Nephron progenitor cell (in vitro differentiated cells): Measurements from ENCODE around the gene PCNT.
A peak's percentile ranks its signal among the peaks of the same experiment; 100 is the strongest.

Experiments
- DNase-seq: peaks from one replicate; pipeline ENCODE4 v3.0.0; 2021
- H3K27ac Mint-ChIP-seq: 2 replicates; pipeline ENCODE4 v1.8.0; 2021; ENCODE audit warnings: mild to moderate bottlenecking, moderate library complexity, mixed read lengths
- H3K27me3 Mint-ChIP-seq: 2 replicates; pipeline ENCODE4 v1.8.0; 2021; ENCODE audit warnings: mild to moderate bottlenecking, low read depth, mixed read lengths; ENCODE audit not compliant: poor library complexity
- H3K36me3 Mint-ChIP-seq: 2 replicates; pipeline ENCODE4 v1.8.0; 2021; ENCODE audit warnings: low read depth, mixed read lengths
- H3K4me1 Mint-ChIP-seq: 2 replicates; pipeline ENCODE4 v1.8.0; 2021; ENCODE audit warnings: mixed read lengths
- H3K4me3 Mint-ChIP-seq: 2 replicates; pipeline ENCODE4 v1.8.0; 2021; ENCODE audit warnings: mild to moderate bottlenecking, moderate library complexity, mixed read lengths
- H3K9me3 Mint-ChIP-seq: 2 replicates; pipeline ENCODE4 v1.8.0; 2021; ENCODE audit warnings: mild to moderate bottlenecking, moderate library complexity, mixed read lengths
- CTCF ChIP-seq: fragments of 200-600 bp; sonication (generic); IDR thresholded peaks from 2 replicates; pipeline ENCODE4 v1.5.0; 2021; ENCODE audit warnings: antibody characterized with exemption

Gene PCNT

GRCh38 chr21:46345861-46346260 is 21.9 kb downstream of the PCNT start:
- H3K4me3 Mint-ChIP-seq, result no peak overlapping the region

GRCh38 chr21:46346296-46347202 is 22.6 kb downstream of the PCNT start:
- H3K36me3 Mint-ChIP-seq, result peaks cover 52% of the 10 kb centered on the region
- no peak for DNase-seq
- H3K4me1 Mint-ChIP-seq, result no peaks in the 10 kb centered on the region
- H3K27me3 Mint-ChIP-seq, result no peaks in the 10 kb centered on the region
- H3K4me3 Mint-ChIP-seq, result no peak overlapping the region
- H3K27ac Mint-ChIP-seq, result peak overlapping the region; percentile 59
- no peaks in the 10 kb centered on the region for H3K9me3 Mint-ChIP-seq
- TF ChIP-seq CTCF, result no peak

More at GRCh38 chr21:46345861-46346260, 21.9 kb downstream of the PCNT start:
- DNase-seq, result no peak
- no peak for TF ChIP-seq CTCF
- H3K27ac Mint-ChIP-seq, result no peak overlapping the region
- no peaks in the 10 kb centered on the region for H3K9me3 Mint-ChIP-seq
- no peaks in the 10 kb centered on the region for H3K4me1 Mint-ChIP-seq
- H3K36me3 Mint-ChIP-seq, result peaks cover 54% of the 10 kb centered on the region
- H3K27me3 Mint-ChIP-seq, result no peaks in the 10 kb centered on the region

GRCh38 chr21:46347203-46347550 is 23.2 kb downstream of the PCNT start:
- Mint-ChIP-seq H3K27me3 (no peaks in the 10 kb centered on the region), H3K4me3 (no peak overlapping the region), H3K36me3 (peaks cover 46% of the 10 kb centered on the region), H3K27ac (no peak overlapping the region), H3K4me1 (no peaks in the 10 kb centered on the region), H3K9me3 (no peaks in the 10 kb centered on the region)
- DNase-seq, result no peak
- TF ChIP-seq CTCF, result no peak

- TF ChIP-seq CTCF, result peak; percentile 6
- Mint-ChIP-seq H3K9me3 (no peaks in the 10 kb centered on the region), H3K27me3 (no peaks in the 10 kb centered on the region), H3K4me3 (no peak overlapping the region), H3K4me1 (peaks cover under 1% of the 10 kb centered on the region), H3K36me3 (peaks cover 41% of the 10 kb centered on the region), H3K27ac (no peak overlapping the region)
- DNase-seq, result no peak
Measured at GRCh38 chr21:46347791-46348381, 23.9 kb downstream of the PCNT start.

GRCh38 chr21:46349134-46349760 is 25.3 kb downstream of the PCNT start:
- Mint-ChIP-seq H3K4me3 (no peak overlapping the region), H3K27ac (no peak overlapping the region), H3K9me3 (no peaks in the 10 kb centered on the region), H3K36me3 (peaks cover 38% of the 10 kb centered on the region), H3K4me1 (peaks cover 14% of the 10 kb centered on the region), H3K27me3 (no peaks in the 10 kb centered on the region)
- no peak for DNase-seq
- TF ChIP-seq CTCF, result no peak
